OCI-LY7 (cell line): Measurements from ENCODE around the gene HMG20A. TPM values are rescaled to one million over a fixed set of nuclear protein-coding genes. Genes with fewer than 3 reads are reported as not detected.

Experiments
- BruUV-seq: library from RNA; stranded (reverse); fragments of 400-500 nt; replicated peaks from 2 replicates; lab custom pipeline; 2021; lab: Mats Ljungman, UMichigan
- CTCF ChIA-PET: fragments of 300-600 bp; sonication (Branson Sonifier 250); formaldehyde crosslinking; loops from one replicate; lab custom pipeline; 2022; ENCODE audit warnings: antibody characterized with exemption; ENCODE audit not compliant: unreplicated experiment; lab: Charles Lee
- POLR2A ChIA-PET: fragments of 300-600 bp; sonication (Branson Sonifier 250); formaldehyde crosslinking; loops from one replicate; lab custom pipeline; 2022; ENCODE audit warnings: antibody characterized with exemption; lab: Charles Lee
- DNase-seq: peaks from one replicate; pipeline ENCODE4 v3.0.0-alpha.2; 2015; ENCODE audit warnings: low spot score
- H2AFZ ChIP-seq: fragments of 200-600 bp; sonication (generic), shearing (Covaris generic); 2 replicates; pipeline ENCODE4 v1.6.1; 2014; ENCODE audit warnings: mild to moderate bottlenecking, antibody characterized with exemption, low read length, moderate library complexity
- H3K27ac ChIP-seq: fragments of 200-600 bp; sonication (generic); 2 replicates; pipeline ENCODE4 v1.5.1; 2014; ENCODE audit warnings: mixed run types, low read depth, mild to moderate bottlenecking, moderate library complexity, low read length, inconsistent platforms; ENCODE audit not compliant: poor library complexity, severe bottlenecking
- H3K36me3 ChIP-seq: fragments of 200-600 bp; sonication (generic); 2 replicates; pipeline ENCODE4 v1.6.1; 2014; ENCODE audit warnings: mild to moderate bottlenecking, antibody characterized with exemption, low read length, moderate library complexity, mixed read lengths; ENCODE audit not compliant: insufficient read depth
- H3K4me1 ChIP-seq: fragments of 200-600 bp; sonication (generic); 2 replicates; pipeline ENCODE4 v1.5.1; 2014; ENCODE audit warnings: mild to moderate bottlenecking, low read length; ENCODE audit not compliant: insufficient read depth, poor library complexity, severe bottlenecking
- H3K4me2 ChIP-seq: fragments of 200-600 bp; sonication (generic); 2 replicates; pipeline ENCODE4 v1.6.1; 2014; ENCODE audit warnings: mild to moderate bottlenecking, low read length
- H3K4me3 ChIP-seq: fragments of 200-600 bp; sonication (generic); 2 replicates; pipeline ENCODE4 v1.5.1; 2014; ENCODE audit warnings: mild to moderate bottlenecking, low read depth, low read length; ENCODE audit not compliant: poor library complexity, severe bottlenecking
- H3K79me2 ChIP-seq: fragments of 200-600 bp; sonication (generic); 2 replicates; pipeline ENCODE4 v1.6.1; 2016; ENCODE audit warnings: low read depth, mild to moderate bottlenecking, low read length, moderate library complexity, mixed read lengths; ENCODE audit not compliant: insufficient read depth
- H3K9me2 ChIP-seq: fragments of 200-600 bp; sonication (generic); 2 replicates; pipeline ENCODE4 v1.6.1; 2016; ENCODE audit warnings: mild to moderate bottlenecking, low read length, mixed read lengths; ENCODE audit not compliant: insufficient read depth
- H3K9me3 ChIP-seq: fragments of 200-600 bp; sonication (generic); 2 replicates; pipeline ENCODE4 v1.6.1; 2014; ENCODE audit warnings: mild to moderate bottlenecking, mixed run types, low read length, mixed read lengths
- H4K20me1 ChIP-seq: fragments of 200-600 bp; sonication (generic); 2 replicates; pipeline ENCODE4 v1.6.1; 2014; ENCODE audit warnings: mild to moderate bottlenecking, antibody characterized with exemption, low read length, moderate library complexity, mixed read lengths; ENCODE audit not compliant: insufficient read depth
- EZH2phosphoT487 ChIP-seq: fragments of 200-600 bp; sonication (generic); IDR thresholded peaks from 2 replicates; pipeline ENCODE4 v1.6.1; 2018; ENCODE audit warnings: low read depth, borderline replicate concordance, mild to moderate bottlenecking, mixed run types, antibody characterized with exemption, low read length, moderate library complexity, mixed read lengths
- intact Hi-C: fragments of 100-400 bp; cut with micrococcal nuclease; formaldehyde crosslinking; loops from one replicate; pipeline ENCODE4 v1.10.0; 2022; ENCODE audit not compliant: unreplicated experiment
- total RNA-seq, 2 experiments: library from RNA; depleted of rRNA in 1 of 2; stranded (reverse); fragments of >200 nt in 1 of 2; shearing (Covaris generic) in 1 of 2; gene quantifications; 2 replicates each; pipeline ENCODE4 v1.2.3, GENCODE V29; 2014 to 2022
- TF ChIP-seq, protein P1 (sequence below): fragments of 200-600 bp; sonication (generic); conservative IDR thresholded peaks from 2 replicates; pipeline ENCODE4 v1.5.1; 2014; ENCODE audit warnings: mild to moderate bottlenecking, antibody characterized with exemption, low read length, moderate library complexity, mixed read lengths

HMG20A gene
- total RNA-seq, 2 experiments from 2014 or later: 29.1 to 49.9 TPM

DNA sequence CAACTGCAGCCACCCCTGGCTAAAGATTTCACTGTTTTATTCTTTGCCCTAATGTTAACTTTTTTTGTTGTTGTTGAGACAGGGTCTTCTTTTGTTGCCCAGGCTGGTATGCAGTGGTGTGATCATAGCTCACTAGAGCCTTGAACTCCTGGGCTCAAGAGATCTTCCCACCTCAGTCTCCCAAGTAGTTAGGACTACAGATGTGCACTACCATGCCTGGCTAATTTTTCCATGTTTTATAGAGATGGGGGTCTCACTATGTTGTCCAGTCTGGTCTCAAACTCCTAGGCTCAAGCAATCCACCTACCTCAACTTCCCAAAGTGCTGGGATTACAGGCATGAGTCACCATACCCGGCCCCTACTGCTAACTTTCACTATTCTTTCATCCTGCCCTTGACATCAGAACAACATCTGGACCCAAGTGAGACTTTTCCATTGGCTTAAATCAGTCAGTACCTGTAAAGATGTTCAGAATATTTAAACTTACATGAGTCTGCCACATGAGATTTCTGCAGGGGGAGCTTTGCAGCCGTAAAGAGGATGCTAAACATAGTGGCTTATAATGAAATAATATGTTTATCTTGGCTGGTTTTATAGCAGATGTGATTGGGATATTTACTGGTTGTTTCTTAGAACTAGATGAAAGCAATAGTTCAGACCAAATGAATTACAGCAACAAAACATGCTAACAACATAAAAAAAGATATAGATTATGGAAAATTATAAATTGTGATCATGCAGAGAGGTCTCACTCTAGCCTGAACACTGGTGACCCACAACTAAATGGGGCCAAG lies 73.6 kb downstream of the HMG20A start:
- POLR2A ChIA-PET: no interaction called here
- H3K27ac ChIP-seq: no peak overlapping the region
- H3K4me1 ChIP-seq: peaks cover 22% of the 10 kb centered on the region
- no peak overlapping the region for H2AFZ ChIP-seq
- no peak for DNase-seq
- no peaks in the 10 kb centered on the region for H3K9me3 ChIP-seq
- BruUV-seq: no TSS peak
- H3K9me2 ChIP-seq: no peaks in the 10 kb centered on the region
- TF ChIP-seq EZH2phosphoT487: no peak
- TF ChIP-seq, protein P1, sequence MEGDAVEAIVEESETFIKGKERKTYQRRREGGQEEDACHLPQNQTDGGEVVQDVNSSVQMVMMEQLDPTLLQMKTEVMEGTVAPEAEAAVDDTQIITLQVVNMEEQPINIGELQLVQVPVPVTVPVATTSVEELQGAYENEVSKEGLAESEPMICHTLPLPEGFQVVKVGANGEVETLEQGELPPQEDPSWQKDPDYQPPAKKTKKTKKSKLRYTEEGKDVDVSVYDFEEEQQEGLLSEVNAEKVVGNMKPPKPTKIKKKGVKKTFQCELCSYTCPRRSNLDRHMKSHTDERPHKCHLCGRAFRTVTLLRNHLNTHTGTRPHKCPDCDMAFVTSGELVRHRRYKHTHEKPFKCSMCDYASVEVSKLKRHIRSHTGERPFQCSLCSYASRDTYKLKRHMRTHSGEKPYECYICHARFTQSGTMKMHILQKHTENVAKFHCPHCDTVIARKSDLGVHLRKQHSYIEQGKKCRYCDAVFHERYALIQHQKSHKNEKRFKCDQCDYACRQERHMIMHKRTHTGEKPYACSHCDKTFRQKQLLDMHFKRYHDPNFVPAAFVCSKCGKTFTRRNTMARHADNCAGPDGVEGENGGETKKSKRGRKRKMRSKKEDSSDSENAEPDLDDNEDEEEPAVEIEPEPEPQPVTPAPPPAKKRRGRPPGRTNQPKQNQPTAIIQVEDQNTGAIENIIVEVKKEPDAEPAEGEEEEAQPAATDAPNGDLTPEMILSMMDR: no peak
- H3K36me3 ChIP-seq: no peaks in the 10 kb centered on the region
- CTCF ChIA-PET: no interaction called here
- H3K4me2 ChIP-seq: no peak overlapping the region
- H4K20me1 ChIP-seq: no peaks in the 10 kb centered on the region
- H3K79me2 ChIP-seq: no peaks in the 10 kb centered on the region
- intact Hi-C loops: no loop called here
- H3K4me3 ChIP-seq: no peak overlapping the region

DNA sequence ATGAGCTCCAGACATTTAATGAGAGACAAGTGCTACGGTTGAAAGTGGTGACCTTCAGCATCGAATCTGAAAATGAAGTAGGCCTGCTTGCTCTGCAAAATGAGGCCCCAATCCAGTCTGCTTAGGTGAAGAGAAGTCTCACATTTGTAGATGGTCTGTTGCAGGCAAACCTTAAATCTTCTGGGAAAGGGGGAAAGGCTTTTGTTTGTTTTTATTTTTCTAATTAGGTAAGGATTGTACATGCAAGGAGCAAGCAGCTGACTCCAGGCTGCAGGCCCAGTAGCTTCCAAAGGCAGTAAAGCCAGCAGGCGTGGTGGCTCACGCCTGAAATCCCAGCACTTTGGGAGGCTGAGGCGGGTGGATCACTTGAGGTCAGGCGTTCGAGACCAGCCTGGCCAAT lies 74.3 kb downstream of the HMG20A start:
- no peaks in the 10 kb centered on the region for H4K20me1 ChIP-seq
- H3K4me3 ChIP-seq: no peak overlapping the region
- no TSS peak for BruUV-seq
- no peak overlapping the region for H2AFZ ChIP-seq
- peaks cover 22% of the 10 kb centered on the region for H3K4me1 ChIP-seq
- TF ChIP-seq, protein P1: no peak
- no peak for TF ChIP-seq EZH2phosphoT487
- H3K9me2 ChIP-seq: no peaks in the 10 kb centered on the region
- H3K9me3 ChIP-seq: no peaks in the 10 kb centered on the region
- H3K79me2 ChIP-seq: no peaks in the 10 kb centered on the region
- H3K36me3 ChIP-seq: no peaks in the 10 kb centered on the region
- intact Hi-C loops: loop anchor here (5.0 kb wide), 1 partner anchor 523 kb away; no protein-coding TSS in a partner anchor
- CTCF ChIA-PET: no interaction called here
- POLR2A ChIA-PET: no interaction called here
- H3K4me2 ChIP-seq: no peak overlapping the region
- DNase-seq: no peak
- H3K27ac ChIP-seq: no peak overlapping the region
